NT2/D1 (cell line): ENCODE results near the gene USH2A.

ENCODE experiments used
- SUZ12 ChIP-seq: IDR thresholded peaks from 2 replicates; pipeline ENCODE4 v1.6.1; 2011; ENCODE audit not compliant: insufficient read length, insufficient read depth; ENCODE audit errors: extremely low read depth
- YY1 ChIP-seq: IDR thresholded peaks from 2 replicates; pipeline ENCODE4 v1.6.1; 2011; ENCODE audit not compliant: insufficient read length, insufficient read depth
- ZNF274 ChIP-seq: IDR thresholded peaks from 2 replicates; pipeline ENCODE4 v1.6.1; 2011; ENCODE audit warnings: mild to moderate bottlenecking, low read depth, low read length

DNA sequence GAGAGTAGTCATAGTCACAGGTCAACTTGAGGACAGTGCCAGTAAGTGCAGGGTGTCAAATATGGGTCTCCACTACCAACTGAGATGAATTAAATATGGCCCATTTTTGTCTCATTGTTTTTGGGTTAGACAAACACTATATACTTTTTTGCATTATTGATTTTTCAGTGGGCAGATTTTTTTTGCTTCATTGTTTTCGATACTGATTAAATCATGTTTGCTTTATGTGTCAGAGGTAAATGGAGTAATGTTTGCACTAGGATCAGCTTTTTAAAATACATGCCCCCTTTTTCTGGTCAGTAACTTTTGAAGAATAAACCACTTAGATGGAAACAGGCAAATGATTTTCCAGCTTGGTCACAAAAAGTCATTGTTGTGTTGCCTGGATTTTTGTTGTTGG is 199.0 kb downstream of the USH2A start:
- no peak for TF ChIP-seq ZNF274
- TF ChIP-seq YY1 = no peak
- no peak for TF ChIP-seq SUZ12
